Activated T-helper 1 cell treated with Interleukin-2 at 50 U/mL for 16 hours (primary cell): ENCODE measurements around the gene MTA3.
A peak's percentile ranks its signal among the peaks of the same experiment; 100 is the strongest.
"Not testable (repeated sequence)": the region's sequence is repeated elsewhere in the genome, so short reads cannot be mapped to it uniquely, and the experiment has no call there.

ENCODE experiments used
- DNase-seq: peaks from one replicate; pipeline ENCODE4 v3.0.0-alpha.2; 2020; ENCODE audit warnings: low read depth

MTA3 gene

DNA sequence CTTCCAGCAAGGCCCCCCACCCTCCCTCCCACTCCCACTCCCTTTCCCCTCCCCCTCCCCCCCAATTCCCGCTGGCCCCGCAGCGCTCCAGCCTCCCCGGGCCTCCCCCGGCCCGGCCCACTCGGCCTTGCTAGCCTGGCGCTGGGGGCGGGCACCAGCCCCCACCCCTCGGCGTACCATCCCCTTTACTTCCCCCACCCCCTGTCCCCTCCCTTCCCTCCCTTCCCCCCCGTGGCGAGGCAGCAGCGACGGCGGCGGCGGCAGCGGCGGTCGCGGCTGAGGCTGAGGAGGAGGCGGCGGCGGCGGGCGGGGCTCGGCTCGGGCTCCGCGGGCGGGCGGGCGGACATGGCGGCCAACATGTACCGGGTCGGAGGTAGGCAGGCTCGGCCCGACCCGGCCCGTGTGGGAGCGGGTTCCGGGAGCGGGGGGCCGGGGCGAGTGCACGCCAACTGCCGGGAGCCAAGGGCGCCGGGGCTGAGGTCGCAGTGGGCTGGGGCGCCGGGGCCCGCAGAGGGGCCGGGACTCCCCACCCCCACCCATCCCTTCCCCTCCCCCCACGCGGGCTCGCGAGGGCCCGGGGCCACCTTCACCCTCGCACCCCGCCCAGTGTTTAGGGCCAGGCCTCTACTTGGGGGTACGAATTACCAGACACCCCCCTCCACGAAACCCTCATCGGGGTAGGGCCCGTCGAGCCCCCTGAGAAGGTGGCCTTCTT, at the start of gene MTA3:
Gene MTA3, plus strand, starts transcription at position 232 of the 715 bp plus-strand sequence. Its CDS starts 114 bp downstream, at position 346.
- peak; percentile 49 for DNase-seq

DNA sequence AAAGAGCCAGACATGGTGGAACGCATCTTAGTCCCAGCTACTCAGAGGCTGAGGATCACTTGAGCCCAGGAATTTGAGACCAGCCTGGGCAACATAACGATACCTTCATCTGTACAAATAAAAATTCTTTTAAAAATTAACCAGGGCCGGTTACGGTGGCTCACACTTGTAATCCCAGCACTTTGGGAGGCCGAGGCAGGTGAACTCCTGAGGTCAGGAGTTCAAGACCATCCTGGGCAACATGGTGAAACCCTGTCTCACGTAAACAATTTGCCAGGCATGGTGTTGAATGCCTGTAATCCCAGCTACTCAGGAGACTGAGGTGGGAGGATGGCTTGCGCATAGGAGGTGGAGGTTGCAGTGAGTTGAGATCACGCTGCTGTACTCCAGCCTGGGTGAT, 48.8 kb upstream of the MTA3 start:
- DNase-seq, result no peak

DNA sequence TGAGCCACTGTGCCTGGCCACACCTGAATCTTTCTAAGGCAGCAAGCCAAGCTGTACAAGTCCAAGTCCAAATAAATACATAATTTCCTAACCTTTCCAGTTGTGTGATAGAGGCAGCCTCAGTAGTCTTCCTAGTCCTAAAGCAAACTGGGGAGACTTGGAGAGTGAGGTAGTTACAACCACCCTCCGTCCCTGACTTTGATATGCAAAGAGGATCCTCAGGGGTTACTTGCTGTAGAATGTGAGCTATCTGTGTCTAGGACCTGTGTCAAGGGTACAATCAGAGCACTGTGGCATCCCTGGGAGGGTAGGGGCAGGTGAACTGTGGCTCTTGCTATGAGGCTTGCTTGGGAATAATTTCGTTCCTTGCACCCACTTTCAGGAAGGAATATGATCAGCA, 46.4 kb upstream of the MTA3 start:
- DNase-seq, result no peak

DNA sequence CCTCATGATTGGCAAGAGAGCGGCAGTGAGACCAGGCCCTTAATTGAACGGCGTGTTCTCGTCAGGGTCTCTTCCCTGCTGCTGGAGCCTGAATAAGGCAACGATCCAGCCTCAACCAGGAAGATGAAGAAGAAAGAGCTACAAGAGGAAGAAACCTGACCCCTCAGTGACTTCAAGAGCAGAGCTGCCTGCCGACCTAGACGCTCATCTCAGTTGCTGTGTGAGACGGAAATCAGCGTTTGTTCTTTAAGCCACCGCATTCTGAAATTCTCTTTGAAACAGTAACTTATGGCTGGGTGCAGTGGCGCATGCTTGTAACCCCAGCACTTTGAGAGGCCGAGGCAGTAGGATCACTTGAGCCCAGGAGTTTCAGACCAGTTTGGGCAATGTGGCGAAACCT, 45.1 kb upstream of the MTA3 start:
- no peak for DNase-seq

DNA sequence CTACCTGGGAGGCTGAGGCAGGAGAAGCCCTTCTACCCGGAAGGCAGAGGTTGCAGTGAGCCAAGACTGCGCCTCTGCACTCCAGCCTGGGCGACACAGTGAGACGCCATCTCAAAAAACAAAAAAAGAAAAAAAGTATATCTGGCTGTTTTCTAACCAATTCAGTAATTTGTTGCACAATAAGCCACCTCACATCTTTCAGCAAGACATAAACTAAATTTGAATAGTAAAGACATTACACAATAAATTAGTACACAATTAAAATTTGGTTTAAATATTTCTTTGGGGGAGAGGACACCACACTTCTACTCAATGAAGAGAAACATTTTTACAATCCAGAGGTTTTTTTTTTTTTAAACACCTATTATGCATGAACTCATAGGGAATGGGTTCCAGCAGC, 36.0 kb upstream of the MTA3 start:
- no peak for DNase-seq

DNA sequence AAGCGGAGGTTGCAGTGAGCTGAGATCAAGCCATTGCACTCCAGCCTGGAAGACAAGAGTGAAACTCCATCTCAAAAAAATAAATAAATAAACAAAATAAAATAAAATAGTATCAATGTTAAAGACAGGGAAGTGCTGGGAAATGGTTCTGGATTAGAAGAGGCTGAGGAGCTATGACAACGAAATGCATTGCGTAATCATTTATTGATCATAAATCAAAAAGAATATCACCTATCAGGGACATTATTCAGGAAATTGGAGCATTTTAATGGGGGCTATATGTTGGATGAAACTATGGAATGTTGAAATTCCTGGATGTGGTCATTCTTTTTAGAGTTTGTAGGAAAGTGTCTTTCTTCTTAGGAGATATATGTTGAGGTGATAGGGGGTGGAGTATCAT, 30.9 kb upstream of the MTA3 start:
- DNase-seq, result no peak

DNA sequence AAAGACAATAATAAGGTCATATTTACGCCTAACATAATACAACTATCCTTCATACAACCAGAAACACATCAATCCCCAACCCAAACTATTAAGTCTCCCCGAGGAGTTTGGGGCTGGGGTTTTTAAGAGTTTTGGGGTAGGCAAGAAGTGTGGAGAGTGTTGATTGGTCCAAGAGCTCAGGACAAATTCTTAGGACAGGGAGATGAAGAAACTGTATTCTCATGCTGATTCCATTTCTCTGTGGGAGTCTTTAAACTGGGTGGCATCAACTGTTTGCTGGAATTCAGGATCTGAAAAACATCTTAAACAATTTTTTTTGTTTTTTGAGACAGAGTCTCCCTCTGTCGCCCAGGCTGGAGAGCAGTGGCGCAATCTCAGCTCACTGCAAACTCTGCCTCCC, 25.6 kb upstream of the MTA3 start:
- DNase-seq, result no peak

DNA sequence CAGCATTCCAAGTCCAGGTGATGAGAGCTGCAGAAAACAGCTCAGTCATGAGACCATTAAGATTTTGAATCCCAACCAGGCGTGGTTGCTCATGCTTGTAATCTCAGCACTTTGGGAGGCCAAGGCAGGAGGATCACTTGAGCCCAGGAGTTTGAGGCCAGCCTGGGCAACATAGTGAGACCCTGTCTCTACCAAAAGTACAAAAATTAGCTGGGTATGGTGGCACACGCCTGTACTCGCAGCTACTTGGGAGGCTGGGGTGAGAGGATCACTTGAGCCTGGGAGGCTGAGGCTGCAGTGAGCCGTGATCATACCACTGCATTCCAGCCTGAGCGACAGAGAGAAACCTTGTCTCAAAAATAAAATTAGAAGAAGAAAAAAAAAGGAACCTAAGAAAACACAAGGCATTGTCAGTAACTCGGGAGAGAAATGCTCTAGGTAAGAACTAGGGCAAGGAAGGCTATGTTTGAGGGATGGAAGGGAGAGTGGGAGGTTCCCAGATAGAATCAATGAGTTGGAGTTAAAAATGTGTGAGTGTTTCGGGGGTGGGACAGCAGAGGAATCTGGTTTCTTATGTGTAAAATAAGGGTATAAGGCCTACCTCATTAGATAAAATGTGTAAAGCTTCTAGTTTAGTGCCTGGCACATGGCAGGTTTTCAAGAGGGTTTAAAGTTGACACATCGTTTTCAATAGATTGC, 23.3 kb upstream of the MTA3 start:
- no peak for DNase-seq

DNA sequence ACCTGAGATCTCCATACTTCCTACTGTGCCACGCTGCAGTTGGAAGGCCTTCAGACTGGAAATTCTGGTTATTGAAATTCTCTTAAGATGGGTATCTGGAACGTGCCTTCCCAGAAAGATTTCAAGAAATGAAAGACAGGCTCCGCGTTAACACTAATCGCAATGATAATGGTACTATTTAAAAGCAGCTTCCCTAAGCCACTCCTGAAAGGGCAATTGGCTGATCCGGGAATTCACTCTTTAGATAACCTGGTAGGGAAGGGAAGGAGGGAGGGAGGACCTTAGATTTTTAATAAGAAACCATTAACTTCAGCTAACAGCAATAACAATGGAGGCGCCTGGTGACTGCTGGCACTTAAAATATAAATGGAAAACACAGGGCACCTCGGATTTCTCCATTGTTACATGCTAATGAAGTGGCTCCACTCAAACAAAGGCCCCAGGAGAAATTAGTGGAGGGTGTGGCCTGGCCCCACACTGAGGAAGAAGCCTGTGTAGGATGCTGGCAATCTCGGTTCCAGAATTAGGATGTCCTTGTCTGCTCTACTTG, 22.5 kb upstream of the MTA3 start:
- DNase-seq, result no peak

DNA sequence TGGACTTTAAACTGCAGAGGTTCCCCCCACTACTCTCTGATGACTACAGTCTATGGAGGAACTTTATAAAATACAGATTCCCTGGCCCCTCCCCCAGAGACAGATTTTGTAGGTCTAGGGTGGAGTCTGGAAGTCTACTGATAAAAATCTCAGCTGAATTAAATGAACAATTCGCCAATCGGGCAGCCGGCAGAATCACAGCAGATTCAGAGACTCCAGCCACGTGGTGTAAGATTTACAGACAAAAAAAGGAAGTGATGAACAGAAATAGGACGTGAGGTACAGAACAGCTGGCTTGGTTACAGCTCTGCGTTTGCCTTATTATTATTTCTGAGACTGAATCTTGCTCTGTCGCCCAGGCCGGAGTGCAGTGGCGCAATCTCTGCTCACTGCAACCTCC, 21.4 kb upstream of the MTA3 start:
- DNase-seq, result no peak

DNA sequence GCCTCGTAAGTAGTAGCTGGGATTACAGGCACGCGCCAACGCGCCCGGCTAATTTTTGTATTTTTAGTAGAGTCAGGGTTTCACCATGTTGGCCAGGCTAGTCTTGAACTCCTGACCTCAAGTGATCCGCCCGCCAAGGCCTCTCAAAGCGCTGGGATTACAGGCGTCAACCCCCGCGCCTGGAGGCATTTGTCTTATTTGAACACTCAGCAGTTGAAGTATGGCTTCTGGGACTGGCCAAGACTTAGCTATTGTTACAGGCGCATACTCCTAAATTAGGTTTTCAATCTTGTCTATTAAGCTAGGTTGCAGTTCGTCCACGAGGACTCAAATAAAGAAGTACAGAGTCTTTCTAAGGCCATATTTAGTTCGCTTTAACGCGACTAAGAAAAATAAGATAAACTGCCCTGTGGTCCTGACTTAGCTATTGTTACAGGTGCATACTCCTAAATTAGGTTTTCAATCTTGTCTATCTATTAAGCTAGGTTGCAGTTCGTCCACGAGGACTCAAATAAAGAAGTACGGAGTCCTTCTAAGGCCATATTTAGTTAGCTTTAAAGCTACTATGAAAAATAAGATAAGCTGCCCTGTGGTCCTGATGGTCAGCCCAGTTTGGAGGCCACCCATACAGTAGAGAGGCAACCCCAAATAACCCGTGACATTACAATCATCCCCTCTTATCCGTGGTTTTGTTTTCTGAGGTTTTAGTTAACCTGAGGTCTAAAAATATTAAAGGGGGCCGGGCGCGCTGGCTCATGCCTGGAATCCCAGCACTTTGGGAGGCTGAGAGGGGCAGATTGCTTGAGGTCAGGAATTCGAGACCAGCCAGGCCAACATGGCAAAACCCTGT, 20.8 kb upstream of the MTA3 start:
- DNase-seq, result no peak

DNA sequence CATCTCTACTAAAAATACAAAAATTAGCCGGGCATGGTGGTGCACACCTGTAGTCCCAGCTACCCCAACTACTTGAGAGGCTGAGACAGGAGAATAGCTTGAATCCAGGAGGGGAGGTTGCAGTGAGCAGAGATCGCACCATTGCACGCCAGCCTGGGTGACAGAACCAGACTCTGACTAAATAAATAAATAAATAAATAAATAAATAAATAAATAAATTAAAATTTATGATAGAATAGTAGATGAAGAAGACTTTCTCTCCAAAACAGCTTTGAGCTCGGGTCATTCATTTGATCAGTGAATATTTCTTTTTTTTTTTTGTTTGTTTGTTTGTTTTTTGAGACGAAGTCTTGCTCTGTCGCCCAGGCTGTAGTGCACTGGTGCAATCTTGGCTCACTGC, 17.6 kb upstream of the MTA3 start:
- no peak for DNase-seq

DNA sequence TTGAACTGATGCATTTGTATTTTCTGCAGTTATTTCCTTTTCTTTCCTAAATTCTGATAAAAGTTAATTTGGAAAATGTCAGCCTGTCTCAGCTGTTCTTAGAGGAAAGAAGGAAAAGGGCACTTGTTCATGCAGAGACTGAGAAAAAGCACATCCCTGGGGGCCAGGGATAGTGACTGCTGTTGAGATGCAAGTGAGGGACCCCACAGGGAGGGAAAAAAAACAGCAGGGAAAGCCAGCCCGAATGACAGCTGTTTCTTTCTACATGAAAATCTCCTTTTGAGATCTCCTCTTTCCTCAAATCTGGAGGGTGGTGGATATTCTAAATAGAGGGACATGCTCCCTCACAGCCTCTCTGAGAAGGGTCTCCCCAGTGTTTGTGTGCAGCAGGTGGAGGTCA, 14.0 kb upstream of the MTA3 start:
- no peak for DNase-seq

DNA sequence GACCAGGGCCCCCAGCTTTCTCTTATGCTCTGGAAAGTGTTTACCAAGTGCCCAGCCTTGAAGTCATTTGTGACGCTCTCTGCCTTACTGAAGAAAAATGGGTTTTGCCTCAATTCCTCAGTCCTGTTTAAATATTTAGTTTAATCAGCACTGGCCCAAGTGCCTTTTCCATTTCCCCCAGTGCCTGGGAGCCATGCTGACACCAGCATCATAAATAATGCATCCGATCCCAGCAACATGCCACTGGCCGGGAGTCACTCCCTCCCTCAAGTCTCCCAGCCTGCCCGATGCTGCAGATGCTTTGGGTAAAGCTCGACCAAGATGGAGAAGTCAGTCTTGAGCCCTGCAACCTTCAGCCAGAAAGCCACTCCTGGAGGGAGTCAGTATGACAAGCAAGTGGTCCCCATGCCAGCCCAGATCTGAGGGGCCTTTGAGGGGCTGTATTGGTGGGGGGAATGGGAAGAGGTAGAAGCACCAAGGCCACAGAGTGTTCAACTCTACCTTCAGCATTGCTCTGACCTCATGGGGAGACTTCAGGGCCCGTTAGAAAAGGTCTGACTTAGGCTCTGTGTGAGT, 12.0 kb upstream of the MTA3 start:
- no peak for DNase-seq

DNA sequence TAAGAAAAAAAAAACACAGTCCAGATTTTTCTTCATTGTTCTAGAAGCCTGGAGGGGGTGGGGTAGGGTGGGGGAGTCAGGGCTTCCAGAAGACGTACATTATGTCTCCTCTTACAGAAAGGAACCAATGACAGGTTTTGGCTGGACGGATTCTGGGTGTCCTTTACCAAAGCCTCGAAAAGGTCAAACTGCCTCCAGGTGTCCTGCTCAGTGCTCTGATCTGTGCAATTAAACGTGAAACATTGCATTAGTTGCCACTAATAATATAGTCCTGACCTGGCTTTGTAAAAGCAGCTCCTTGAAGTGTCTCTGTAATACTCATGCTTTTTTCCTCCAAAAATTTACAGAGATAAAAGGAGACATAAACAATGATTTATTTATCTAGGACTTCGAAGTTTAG, 11.1 kb upstream of the MTA3 start:
- no peak for DNase-seq

DNA sequence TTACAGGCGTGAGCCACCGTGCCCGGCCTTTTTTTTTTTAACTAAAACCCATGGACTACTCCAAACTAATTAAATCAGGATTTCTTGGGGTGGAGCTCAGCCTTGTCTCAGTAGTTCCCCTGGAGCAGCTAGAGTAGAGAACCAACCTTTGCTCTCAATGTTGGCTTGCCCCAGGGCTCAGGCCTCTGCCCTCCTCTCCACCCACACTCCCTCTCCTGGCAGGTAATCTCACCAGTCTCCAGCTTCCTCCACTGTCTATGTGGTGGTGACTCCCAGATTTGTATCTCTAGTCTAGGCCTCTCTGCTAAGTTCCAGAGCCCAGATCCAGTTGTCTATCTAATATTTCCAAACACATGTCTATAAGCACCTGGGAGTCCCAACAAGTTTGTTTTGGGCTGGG, 9.6 kb upstream of the MTA3 start:
- DNase-seq, result no peak

DNA sequence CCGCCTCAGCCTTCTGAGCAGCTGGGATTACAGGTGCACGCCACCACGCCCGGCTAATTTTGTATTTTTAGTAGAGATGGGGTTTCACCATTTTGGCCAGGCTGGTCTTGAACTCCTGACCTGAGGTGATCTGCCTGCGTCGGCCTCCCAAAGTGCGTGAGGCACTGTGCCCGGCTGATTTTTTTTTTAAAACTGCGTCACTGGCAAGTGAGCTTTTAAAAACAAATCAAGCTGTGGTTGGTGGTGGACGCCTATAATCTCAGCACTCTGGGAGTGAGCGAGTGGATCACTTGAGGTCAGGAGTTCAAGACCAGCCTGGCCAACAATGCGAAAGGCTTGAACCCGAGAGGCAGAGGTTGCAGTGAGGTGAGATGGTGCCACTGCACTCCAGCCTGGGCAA, 8.3 kb upstream of the MTA3 start:
- not testable (repeated sequence) for DNase-seq

DNA sequence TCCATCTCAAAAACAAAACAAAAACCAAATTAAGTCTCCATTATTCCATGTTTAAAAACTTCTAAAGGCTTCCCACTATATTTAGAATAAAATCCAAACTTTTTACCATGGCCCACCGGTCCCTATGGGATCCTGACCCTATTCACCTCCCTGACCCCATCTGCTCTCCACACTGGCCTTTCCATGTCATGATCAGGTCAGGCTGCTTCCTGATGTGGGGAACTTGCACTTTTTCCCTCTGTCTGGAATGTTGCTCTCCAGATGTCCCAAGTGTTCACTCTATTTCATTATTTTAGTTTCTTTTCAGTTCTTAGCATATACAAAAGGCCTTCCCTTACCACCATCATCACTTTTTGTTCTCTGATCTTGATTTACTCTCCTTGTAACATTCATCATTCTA, 7.5 kb upstream of the MTA3 start:
- no peak for DNase-seq

DNA sequence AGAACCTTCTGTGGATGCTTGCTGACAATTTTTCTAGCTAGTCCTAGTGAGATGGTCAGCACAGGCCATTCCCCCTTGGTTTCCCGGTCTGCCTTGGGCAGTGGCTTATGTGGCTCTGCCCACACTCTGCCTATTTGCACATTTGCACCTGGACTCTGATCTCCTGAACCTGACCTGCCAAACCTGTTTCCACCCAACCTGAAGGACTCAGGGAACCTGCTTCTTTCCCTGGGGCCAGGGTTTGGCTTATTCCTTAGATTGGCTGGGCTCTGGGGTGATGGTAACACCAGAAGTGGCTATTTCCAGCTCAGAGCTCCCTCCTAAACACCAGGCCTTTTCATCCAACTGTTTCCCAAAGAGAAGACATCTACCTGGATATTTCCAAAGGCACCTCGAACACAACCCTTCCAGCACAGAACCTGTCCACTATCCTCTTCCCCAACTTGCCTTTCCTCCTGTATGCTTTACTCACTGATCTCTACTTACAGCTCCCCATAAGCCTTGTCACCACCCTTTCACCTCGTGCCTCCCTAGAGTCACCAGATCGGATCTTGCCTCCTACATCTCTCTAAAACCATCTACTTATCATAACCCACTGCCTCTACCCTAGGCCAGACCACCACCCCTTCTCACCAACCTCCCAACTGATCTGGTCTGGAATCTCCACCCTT, 5.8 kb upstream of the MTA3 start:
- no peak for DNase-seq

DNA sequence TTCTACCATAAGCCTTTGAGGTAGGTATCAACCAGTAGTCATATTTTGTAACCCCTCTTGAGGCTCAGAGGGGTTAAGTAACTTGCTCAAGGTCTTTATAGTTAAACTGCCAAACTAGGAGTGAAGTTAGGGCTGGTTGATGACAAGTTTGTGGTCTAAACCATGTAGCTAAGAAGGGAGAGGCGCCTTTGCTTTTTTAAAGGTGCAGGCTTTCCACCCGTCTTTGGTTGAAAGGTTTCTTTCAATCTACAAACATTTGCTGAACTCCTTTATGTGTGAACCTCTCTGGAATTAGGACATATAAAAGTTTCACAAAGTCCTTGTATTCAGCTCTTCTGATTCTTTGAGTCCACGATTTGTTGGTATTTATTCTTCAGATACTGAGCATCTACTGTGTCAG, 2.4 kb upstream of the MTA3 start:
- DNase-seq, result no peak

DNA sequence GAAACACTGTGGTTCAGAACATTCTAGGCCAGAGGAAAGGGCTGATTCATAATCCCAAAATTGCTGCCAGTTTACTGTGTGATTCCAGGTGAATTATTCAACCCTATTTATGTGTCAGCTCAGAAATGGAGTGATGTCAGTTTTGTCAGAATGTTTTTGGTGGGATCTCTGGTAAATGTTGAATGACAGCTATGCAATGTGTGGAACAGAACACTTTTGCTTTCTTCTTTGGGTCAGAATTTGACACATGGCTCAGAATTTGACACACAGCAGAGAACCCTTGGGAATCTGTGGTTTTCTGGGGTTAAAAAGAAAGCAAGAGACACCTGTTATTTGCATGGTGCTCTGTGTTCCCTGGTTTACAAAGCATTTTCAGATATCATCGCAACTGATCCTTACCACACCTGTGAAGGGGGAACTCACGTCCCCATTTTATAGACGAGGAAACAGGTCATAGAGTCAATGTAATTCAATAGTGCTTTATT, 1.6 kb upstream of the MTA3 start:
- DNase-seq, result no peak

DNA sequence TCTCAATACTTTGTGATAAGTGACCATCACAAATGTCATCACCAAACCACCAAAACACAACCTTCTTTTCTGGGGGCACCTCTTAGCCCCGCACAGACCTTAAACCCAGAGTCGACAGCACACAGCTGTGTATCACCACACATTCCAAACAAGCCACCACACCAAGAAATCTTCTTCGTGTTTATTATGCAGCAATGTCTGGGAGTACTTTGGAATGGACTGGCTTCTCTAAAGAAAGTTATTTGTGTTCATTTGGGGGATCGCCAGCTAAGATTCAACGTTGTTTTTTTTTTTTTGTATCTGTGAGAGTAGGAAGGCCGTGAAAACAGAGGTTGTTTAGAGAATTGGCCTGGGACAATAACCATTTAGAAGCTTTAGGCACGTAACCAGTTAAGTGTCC, 1.1 kb upstream of the MTA3 start:
- no peak for DNase-seq
